NCI-H1417 treated with DMSO at 0.1 percent for 48 hours (cell line): ENCODE measurements around the gene DIS3L2.
"Not testable (repeated sequence)": the region's sequence is repeated elsewhere in the genome, so short reads cannot be mapped to it uniquely, and the experiment has no call there.

Experiments used
- DNase-seq: peaks from one replicate; lab custom pipeline; 2025; lab: John Stamatoyannopoulos, UW

The DIS3L2 gene

GRCh38 chr2:232350804-232351685 is 389.5 kb downstream of the DIS3L2 start:
- no peak for DNase-seq

- DNase-seq: no peak
Measured at GRCh38 chr2:232351686-232352510, 390.4 kb downstream of the DIS3L2 start.

GRCh38 chr2:232352511-232353091 is 391.1 kb downstream of the DIS3L2 start:
- DNase-seq: no peak

- DNase-seq: no peak
Measured at GRCh38 chr2:232353096-232353495, 391.6 kb downstream of the DIS3L2 start.

GRCh38 chr2:232353660-232354059 is 392.1 kb downstream of the DIS3L2 start:
- no peak for DNase-seq

- no peak for DNase-seq
Measured at GRCh38 chr2:232354069-232354468, 392.6 kb downstream of the DIS3L2 start.

- DNase-seq: no peak
Measured at GRCh38 chr2:232361646-232362045, 400.1 kb downstream of the DIS3L2 start.

- DNase-seq: no peak
Measured at GRCh38 chr2:232362174-232362900, 400.8 kb downstream of the DIS3L2 start.

GRCh38 chr2:232363064-232363783 is 401.7 kb downstream of the DIS3L2 start:
- DNase-seq: not testable (repeated sequence)

- no peak for DNase-seq
Measured at GRCh38 chr2:232363784-232364615, 402.5 kb downstream of the DIS3L2 start.

GRCh38 chr2:232364806-232365594 is 403.5 kb downstream of the DIS3L2 start:
- DNase-seq: not testable (repeated sequence)

GRCh38 chr2:232365621-232366321 is 404.3 kb downstream of the DIS3L2 start:
- no peak for DNase-seq

GRCh38 chr2:232366461-232366860 is 404.9 kb downstream of the DIS3L2 start:
- DNase-seq: not testable (repeated sequence)

- DNase-seq: no peak
Measured at GRCh38 chr2:232367016-232367415, 405.5 kb downstream of the DIS3L2 start.

- no peak for DNase-seq
Measured at GRCh38 chr2:232367591-232368233, 406.2 kb downstream of the DIS3L2 start.

GRCh38 chr2:232368311-232368731 is 406.8 kb downstream of the DIS3L2 start:
- no peak for DNase-seq

GRCh38 chr2:232369126-232369951 is 407.8 kb downstream of the DIS3L2 start:
- DNase-seq: no peak
